Measurements from ENCODE around the gene SELENON. TPM values are rescaled to one million over a fixed set of nuclear protein-coding genes. Genes with fewer than 3 reads are reported as not detected.
A peak's percentile ranks its signal among the peaks of the same experiment; 100 is the strongest.

Gene SELENON
- total RNA-seq, 1 experiment from 2014 or later, result 62.9 TPM

GRCh38 chr1:25810341-25811299 lies 10.6 kb downstream of the SELENON start:
- DNase-seq (ENCODE audit: low read depth), result peak; percentile 42

DNA sequence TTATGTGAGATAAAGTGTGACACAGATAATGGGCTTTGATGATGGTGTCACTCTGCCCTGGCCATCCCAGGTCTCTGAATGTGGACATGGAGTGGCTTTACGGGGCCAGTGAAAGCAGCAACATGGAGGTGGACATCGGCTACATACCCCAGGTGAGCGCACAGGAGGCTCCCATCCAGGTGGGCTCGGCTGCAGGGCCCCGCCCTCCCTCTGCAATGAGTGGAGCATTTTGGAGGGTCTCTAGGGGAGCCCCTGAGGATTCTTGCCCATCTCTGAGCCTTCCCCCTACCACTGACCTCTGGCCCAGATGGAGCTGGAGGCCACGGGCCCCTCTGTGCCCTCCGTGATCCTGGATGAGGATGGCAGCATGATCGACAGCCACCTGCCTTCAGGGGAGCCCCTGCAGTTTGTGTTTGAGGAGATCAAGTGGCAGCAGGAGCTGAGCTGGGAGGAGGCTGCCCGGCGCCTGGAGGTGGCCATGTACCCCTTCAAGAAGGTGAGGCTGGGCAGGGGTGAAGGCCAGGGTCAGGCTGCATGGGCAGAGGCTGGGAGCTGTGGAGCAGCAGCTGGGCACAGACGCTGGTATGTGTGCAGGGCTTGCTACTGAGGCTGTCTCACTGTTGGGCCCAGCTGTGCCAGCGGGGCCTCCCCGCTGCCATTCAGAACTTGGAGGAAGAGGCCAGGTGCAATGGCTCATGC lies 11.5 kb downstream of the SELENON start:
- no peak for DNase-seq (ENCODE audit: low read depth)

DNA sequence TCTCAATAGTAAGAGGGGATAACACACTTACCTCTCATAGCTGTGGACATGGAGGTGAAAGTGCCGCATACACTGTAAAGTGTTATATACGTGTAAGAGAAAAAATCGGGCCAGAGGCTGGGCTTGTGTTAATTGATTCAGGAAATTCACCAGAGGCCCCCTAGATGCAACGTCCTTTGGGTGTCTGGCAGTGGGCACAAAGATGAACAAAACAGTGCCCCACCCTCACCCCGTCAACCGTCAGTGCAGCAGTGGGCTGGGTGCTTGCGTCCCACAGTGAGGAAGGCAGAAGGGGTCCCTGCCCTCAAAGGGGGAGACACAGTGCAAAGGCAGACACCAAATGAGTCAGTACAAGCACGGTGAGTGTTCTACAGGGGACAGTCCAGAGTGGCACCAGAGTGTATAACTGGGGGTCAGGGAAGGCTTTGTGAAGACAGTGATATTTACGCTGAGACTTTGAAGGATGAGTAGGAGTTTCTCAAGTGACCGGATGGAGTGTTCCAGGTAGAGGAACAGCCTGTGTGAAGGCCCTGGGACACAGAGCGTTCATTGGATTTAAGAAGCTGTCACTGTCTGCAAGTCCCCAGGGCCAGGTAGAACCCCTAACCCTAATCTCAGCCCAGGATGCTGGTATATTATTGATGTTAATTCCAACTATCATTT lies 13.2 kb downstream of the SELENON start:
- DNase-seq (ENCODE audit: low read depth), result no peak

DNA sequence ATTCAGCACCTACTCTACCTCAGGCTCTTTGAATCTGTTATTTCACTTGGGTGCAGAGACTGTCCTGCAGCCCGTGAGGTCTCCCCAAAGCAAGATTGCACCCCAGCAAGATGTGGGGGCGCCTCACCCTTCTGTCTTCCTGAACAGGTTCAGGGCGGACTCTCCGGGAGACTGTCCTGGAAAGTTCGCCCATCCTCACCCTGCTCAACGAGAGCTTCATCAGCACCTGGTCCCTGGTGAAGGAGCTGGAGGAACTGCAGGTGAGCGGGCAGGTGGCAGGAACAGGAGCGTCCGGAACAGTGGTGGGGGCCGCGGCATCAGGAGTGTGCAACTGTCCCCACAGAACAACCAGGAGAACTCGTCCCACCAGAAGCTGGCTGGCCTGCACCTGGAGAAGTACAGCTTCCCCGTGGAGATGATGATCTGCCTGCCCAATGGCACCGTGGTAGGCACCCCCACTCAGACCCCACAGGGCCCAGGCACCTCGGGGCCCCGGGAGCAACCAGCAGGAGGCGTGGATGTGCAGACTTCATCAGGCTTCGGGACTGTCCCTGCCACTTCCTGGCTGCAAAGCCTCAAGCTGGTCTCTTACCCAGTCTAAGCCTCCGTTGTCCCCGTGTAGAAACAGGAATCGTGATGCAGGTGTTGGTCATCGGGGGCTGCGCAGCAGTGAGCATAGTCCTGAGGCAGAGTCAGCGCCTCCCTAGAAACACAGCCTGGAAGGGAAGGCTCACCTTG lies 13.9 kb downstream of the SELENON start:
- DNase-seq (ENCODE audit: low read depth), result no peak

- DNase-seq (ENCODE audit: low read depth), result no peak
These were observed 14.6 kb downstream of the SELENON start for GRCh38 chr1:25814549-25815087.

- DNase-seq (ENCODE audit: low read depth), result no peak
These were observed 15.5 kb downstream of the SELENON start for GRCh38 chr1:25815208-25816111.

- DNase-seq (ENCODE audit: low read depth), result no peak
These were observed 16.2 kb downstream of the SELENON start for GRCh38 chr1:25816112-25816718.

DNA sequence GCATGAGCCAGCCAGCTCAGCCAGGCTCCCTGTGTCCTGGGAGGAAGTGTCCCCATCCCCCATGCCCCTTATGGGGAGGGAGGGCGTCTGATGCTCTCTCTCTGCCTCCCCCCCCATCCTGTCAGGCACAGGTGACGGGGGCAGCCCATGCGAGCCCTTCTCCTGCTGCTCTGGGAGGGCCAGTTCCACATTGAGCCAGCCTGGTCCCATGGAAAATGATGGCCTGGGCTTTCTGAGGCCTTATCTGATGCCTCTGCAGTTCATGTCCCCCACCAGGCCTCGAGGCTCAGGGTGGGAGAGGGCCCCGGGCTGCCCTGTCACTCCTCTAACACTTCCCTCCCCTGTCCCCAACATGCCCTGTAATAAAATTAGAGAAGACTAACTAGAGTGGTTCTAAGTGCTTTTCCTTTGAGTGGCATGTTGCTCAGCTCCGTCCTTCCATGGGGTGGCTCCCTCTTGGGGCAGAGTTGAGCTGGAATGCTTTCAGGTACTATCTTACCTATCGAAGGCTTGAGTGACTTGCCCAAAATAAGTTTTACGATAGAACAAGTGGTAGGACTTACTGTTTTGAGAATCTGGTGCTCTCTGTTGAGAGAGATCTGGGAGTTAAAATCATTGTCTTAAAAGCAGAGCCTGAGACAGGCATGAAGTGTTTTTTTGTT lies 18.0 kb downstream of the SELENON start:
- DNase-seq (ENCODE audit: low read depth), result no peak

GRCh38 chr1:25818569-25818968 lies 18.6 kb downstream of the SELENON start:
- DNase-seq (ENCODE audit: low read depth), result no peak

DNA sequence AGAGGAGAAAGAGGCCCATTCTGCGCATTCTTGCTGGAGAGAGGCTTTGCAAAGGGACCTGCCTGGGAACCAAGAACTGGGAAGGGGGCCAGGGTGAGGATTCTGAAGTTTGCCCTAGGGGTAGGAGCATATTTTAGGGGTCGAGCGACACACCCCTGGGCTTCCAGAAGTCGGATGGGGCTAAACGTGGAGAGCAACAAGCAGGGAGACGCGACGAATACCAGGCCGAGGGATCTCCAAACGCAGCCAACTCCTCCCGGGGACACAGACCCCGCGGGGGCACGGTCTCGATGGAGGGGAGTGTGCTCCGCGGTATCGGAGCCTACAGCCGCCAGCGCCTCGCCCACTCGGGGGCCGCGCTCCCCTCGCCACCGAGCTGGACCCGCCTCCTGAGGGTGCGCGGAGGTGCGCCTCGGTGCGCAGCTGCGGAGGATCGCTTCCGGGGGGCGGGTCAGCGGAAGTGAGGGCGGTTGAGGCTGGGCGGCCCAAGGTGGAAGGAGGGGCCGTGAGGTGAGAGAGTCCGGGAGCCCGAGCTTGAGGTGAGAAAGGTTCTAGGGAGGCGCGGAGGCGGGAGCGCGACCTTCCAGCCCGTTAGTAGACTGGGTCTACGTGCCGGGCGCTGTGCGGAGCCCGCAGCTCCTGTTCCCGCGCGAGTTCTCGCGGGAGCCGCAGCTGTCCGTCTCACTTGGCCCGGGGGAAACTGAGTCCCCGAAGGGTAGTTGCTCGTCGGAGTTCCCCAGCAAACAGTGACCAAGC lies 19.7 kb downstream of the SELENON start, which contains the start of gene MTFR1L:
Gene MTFR1L, plus strand, starts transcription at position 464 of the 756 bp plus-strand sequence. CDS start 3,151 bp downstream, outside the sequence.
- DNase-seq (ENCODE audit: low read depth), result peak; percentile 86

- DNase-seq (ENCODE audit: low read depth), result peak; percentile 80
These were observed 20.5 kb downstream of the SELENON start for GRCh38 chr1:25820247-25821111.

DNA sequence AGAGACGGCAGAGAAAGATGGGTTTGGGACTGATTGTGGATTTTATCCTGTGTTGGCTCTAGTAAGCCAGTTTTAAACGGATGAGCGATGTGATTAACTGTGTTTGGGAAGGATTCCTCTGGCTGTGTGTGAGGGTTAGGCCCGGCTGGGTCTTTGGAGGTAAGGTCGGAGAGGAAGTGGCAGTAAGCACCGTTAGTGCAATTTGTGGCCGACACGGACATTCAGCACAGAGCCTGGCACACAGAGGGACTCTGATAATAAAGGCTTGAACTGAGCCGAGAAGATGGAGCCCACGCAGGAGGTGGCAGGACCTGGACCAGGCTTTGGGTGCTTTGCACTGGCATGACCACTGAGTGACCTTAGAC lies 21.1 kb downstream of the SELENON start:
- no peak for DNase-seq (ENCODE audit: low read depth)

GRCh38 chr1:25821630-25822091 lies 21.7 kb downstream of the SELENON start:
- DNase-seq (ENCODE audit: low read depth), result peak; percentile 42

- DNase-seq (ENCODE audit: low read depth), result peak; percentile 39
These were observed 25.6 kb downstream of the SELENON start for GRCh38 chr1:25825605-25826004.

DNA sequence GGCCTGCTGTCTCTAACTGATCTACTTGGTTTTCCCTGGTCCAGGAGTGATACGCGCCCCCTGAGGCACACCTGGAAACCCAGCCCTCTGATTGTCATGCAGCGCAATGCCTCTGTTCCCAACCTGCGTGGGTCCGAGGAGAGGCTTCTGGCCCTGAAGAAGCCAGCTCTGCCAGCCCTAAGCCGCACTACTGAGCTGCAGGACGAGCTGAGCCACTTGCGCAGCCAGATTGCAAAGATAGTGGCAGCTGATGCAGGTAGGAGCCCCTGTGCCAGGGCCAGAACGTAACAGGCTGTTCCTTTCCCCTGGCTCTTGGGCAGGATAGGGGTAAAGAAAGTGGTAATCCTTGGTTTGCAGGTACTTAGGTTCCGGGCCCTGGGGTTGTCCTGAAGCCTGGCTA lies 26.6 kb downstream of the SELENON start:
- DNase-seq (ENCODE audit: low read depth), result no peak

GRCh38 chr1:25828491-25828890 lies 28.5 kb downstream of the SELENON start:
- DNase-seq (ENCODE audit: low read depth), result no peak

GRCh38 chr1:25829046-25829445 lies 29.1 kb downstream of the SELENON start:
- DNase-seq (ENCODE audit: low read depth), result no peak

Data from M059J (cell line).